SK-N-SH treated with all-trans-retinoic acid at 6 μM for 48 hours (cell line): Measurements from ENCODE around the gene DDB1.

Experiments used
- ARNTL ChIP-seq: fragments of 450-650 bp; formaldehyde crosslinking; IDR thresholded peaks from 2 replicates; pipeline ENCODE4 v1.5.0; 2020; ENCODE audit warnings: low read depth, mild to moderate bottlenecking, moderate library complexity, borderline replicate concordance
- PATZ1 ChIP-seq: fragments of 250-450 bp; sonication (Bioruptor Pico); IDR thresholded peaks from 2 replicates; pipeline ENCODE4 v1.8.0; 2020; ENCODE audit warnings: mild to moderate bottlenecking, moderate library complexity, borderline replicate concordance
- RARB ChIP-seq: fragments of 250-450 bp; sonication (Bioruptor Pico); IDR thresholded peaks from 2 replicates; pipeline ENCODE4 v1.8.0; 2021; ENCODE audit warnings: mild to moderate bottlenecking, moderate library complexity
- ZFP3 ChIP-seq: fragments of 250-450 bp; sonication (Bioruptor Pico); IDR thresholded peaks from 2 replicates; pipeline ENCODE4 v1.5.0; 2020; ENCODE audit warnings: mild to moderate bottlenecking, moderate library complexity

- TF ChIP-seq PATZ1, result no peak
- no peak for TF ChIP-seq ARNTL (CRISPR knock-in tag)
- TF ChIP-seq RARB (CRISPR knock-in tag), result no peak
- TF ChIP-seq ZFP3 (CRISPR knock-in tag), result no peak
Observed at GRCh38 chr11:61350803-61351202, 17.9 kb upstream of the DDB1 start.
